ENCODE results near the gene GTPBP2. TPM values are rescaled to one million over a fixed set of nuclear protein-coding genes. Genes with fewer than 3 reads are reported as not detected.
A peak's percentile ranks its signal among the peaks of the same experiment; 100 is the strongest.
"Not testable (repeated sequence)": the region's sequence is repeated elsewhere in the genome, so short reads cannot be mapped to it uniquely, and the experiment has no call there.

Gene GTPBP2
- total RNA-seq, 2 experiments from 2014 or later, result 59.8 to 64.6 TPM

DNA sequence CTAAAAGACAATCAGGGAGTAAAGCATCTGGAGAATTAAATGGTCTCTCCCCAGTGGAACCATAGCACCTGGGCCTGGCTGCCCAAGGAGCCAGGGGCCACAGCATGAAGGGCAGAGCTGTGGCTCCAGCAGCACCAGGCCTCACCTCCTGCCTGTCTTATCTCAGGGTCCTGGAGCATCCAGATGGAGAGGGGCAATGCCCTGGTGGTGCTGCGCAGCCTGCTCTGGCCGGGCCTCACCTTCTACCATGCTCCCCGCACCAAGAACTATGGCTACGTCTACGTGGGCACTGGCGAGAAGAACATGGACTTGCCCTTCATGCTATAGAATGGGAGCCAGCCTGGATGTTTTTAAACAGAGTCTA is 41.5 kb upstream of the GTPBP2 start:
- Mint-ChIP-seq H3K36me3 (ENCODE audit: low read depth) (peaks cover 20% of the 10 kb centered on the region), H3K27me3 (no peaks in the 10 kb centered on the region), H3K4me3 (no peak overlapping the region), H3K9me3 (ENCODE audit: low read depth) (no peaks in the 10 kb centered on the region), H3K4me1 (peaks cover 41% of the 10 kb centered on the region), H3K27ac (peak overlapping the region; percentile 76)
- ChIA-PET CTCF (interaction anchor here (0.5 to 5.7 kb wide), 11 partner anchors 9 to 408 kb away, joined by 3 to 39 read pairs (median 4); partner anchors contain the start of gene MRPS18A), POLR2A (interaction anchor here (0.6 to 1.4 kb wide), 2 partner anchors 39 to 41 kb away, joined by 4 to 6 read pairs; partner anchors contain the start of gene GTPBP2)
- intact Hi-C loops (cut with DNase I, micrococcal nuclease), result no loop called here
- ATAC-seq (no peak), DNase-seq (no peak)

DNA sequence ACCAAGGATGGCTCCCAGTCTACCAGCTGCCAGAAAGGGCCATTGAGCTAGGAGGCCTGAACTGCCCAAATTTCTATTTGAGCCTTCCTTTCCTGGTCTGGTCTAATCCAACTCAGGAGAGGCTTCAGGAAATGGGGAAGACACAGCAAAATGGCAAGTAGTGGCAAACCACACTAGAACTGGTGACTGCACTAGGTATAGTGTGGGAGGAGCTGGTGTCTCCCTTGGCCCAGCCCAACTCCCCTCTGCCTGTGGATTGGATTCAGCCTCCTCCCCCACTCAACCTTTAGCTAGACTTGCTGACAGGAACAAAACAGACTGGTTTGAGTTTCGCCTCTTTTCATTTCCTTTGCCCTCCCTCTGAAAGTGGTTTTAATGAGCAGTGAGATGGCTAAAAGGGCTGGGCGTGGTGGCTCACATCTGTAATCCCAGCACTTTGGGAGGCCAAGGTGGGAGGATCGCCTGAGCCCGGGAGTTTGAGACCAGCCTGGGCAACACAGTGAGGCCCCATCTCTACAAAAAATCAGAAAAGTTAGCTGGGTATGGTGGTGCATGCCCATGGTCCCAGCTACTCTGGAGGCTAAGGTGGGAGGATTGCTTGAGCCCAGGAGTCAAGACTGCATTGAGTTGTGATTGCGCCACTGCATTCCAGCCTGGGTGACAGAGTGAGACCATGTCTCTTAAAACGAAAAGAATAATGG is 41.0 kb upstream of the GTPBP2 start:
- Mint-ChIP-seq H3K4me1 (peaks cover 41% of the 10 kb centered on the region), H3K4me3 (no peak overlapping the region), H3K9me3 (ENCODE audit: low read depth) (no peaks in the 10 kb centered on the region), H3K27ac (peak overlapping the region; percentile 76), H3K27me3 (no peaks in the 10 kb centered on the region), H3K36me3 (ENCODE audit: low read depth) (peaks cover 20% of the 10 kb centered on the region)
- DNase-seq (peak; percentile 72), ATAC-seq (peak; percentile 79)
- ChIA-PET POLR2A (interaction anchor here (0.6 to 1.4 kb wide), 2 partner anchors 40 to 41 kb away, joined by 4 to 6 read pairs; partner anchors contain the start of gene GTPBP2), CTCF (interaction anchor here (0.5 to 5.7 kb wide), 12 partner anchors 8 to 409 kb away, joined by 3 to 39 read pairs (median 4); partner anchors contain the start of gene MRPS18A)
- intact Hi-C loops (cut with DNase I, micrococcal nuclease), result loop anchor here in 1 of 2 experiments (5.0 kb wide), 1 partner anchor 102 kb away; the partner anchor contains the start of gene VEGFA

DNA sequence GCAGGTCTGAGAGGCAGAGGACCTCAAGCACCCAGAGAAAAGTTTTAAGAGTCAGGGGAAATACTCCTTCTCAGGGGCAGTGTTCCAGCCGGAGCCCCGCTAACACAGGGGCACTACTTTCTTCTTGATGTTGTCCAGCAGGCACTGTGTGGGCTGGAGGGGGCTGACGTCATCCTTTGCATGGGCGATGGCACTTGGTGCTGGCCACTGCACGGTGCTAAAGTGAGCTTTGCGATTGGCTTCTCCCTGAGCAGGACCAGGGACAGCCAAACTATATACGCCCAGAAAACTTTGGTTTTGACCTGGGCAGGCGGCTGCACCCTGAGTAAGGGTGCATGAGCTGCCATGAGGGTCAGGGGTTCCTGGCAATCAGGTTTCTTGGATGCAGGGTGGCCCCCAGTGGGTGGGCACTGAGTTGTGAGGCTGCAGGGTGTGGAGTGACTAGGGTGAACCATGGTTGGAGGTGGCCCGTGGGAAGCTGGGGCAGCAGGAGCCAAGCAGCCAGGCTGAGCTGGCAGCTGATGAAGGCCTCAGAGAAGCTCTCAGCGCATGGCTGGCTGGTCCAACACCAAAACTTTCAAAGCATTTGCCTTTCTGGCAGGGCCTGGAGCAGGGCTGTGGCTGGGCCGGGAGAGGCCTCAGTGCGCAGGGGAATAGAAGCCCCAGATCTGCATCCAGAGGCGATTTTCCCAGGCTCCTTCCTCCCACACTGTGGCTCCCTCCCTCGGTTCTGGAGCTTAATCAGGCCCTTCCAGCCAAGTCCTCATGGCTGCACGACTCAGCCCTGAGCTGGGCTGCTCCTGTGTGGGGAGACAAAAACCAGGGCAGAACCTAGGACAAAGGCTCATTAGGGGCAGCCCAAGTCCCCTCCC is 40.2 kb upstream of the GTPBP2 start:
- ChIA-PET POLR2A (interaction anchor here (1.4 kb wide), 1 partner anchor 40 kb away, joined by 4 read pairs; the partner anchor contains the start of gene GTPBP2), CTCF (interaction anchor here (0.5 to 5.7 kb wide), 13 partner anchors 11 to 412 kb away, joined by 3 to 39 read pairs (median 4); partner anchors contain the start of gene MRPS18A)
- intact Hi-C loops (cut with DNase I, micrococcal nuclease), result loop anchor here in 1 of 2 experiments (5.0 kb wide), 1 partner anchor 103 kb away; the partner anchor contains the start of gene VEGFA
- ATAC-seq (peak; percentile 7), DNase-seq (no peak)
- Mint-ChIP-seq H3K36me3 (ENCODE audit: low read depth) (peaks cover 13% of the 10 kb centered on the region), H3K27ac (peak overlapping the region; percentile 76), H3K4me3 (no peak overlapping the region), H3K9me3 (ENCODE audit: low read depth) (no peaks in the 10 kb centered on the region), H3K4me1 (peaks cover 41% of the 10 kb centered on the region), H3K27me3 (no peaks in the 10 kb centered on the region)

DNA sequence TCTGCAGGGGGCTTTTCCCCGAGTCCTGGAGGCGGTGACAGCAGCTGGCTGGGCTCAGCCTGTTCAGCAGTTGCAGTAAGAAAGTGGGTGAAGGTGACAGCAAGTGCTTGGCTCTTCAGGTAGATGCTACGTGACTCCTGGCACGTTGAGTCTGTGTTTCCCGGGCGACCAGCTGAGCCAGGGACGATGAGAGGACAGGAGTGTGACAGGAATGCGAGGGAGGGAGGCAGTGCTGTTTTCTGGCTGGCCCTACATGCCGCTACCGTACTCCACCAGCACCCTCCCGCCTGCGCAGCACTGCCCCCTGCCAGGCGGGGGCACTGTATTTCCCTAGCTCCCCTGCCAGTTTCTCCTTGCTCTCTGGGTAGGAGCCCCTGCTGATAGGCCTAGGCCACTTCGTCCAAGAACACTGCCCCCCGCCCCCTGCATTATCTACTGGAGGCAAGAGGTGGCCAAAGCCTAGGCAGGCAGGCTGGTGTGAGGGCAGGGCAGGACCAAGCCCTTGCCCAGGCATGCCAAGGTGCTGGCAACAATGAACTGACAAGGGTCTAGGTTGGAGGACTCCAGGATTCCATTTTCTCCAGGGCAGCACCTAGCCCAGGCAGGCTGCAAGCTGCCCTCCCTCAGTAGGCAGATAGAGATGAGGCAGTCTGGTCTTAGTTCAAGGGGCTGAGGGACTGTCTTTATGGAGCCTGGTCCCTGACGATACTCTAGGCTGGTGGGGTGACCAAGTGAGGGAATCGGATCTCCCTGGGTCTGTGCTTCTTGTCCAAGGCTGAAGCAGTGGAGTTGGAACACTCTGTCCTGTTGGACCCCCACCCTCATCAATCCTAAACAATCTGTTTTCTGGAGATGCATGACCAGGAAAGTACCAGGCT is 39.3 kb upstream of the GTPBP2 start:
- Mint-ChIP-seq H3K9me3 (ENCODE audit: low read depth) (no peaks in the 10 kb centered on the region), H3K4me1 (peaks cover 41% of the 10 kb centered on the region), H3K4me3 (peak overlapping the region; percentile 43), H3K27ac (peak overlapping the region; percentile 77), H3K27me3 (no peaks in the 10 kb centered on the region), H3K36me3 (ENCODE audit: low read depth) (peaks cover 10% of the 10 kb centered on the region)
- DNase-seq (peak; percentile 84), ATAC-seq (peak; percentile 76)
- ChIA-PET POLR2A (interaction anchor here (0.6 kb wide), 1 partner anchor 188 kb away, joined by 3 read pairs; no protein-coding TSS in a partner anchor), CTCF (interaction anchor here (0.6 to 5.7 kb wide), 33 partner anchors 10 to 600 kb away, joined by 3 to 39 read pairs (median 4); partner anchors contain the start of genes GTPBP2 and MRPS18A)
- intact Hi-C loops (cut with DNase I, micrococcal nuclease), result loop anchor here in 1 of 2 experiments (5.0 kb wide), 1 partner anchor 104 kb away; the partner anchor contains the start of gene VEGFA

DNA sequence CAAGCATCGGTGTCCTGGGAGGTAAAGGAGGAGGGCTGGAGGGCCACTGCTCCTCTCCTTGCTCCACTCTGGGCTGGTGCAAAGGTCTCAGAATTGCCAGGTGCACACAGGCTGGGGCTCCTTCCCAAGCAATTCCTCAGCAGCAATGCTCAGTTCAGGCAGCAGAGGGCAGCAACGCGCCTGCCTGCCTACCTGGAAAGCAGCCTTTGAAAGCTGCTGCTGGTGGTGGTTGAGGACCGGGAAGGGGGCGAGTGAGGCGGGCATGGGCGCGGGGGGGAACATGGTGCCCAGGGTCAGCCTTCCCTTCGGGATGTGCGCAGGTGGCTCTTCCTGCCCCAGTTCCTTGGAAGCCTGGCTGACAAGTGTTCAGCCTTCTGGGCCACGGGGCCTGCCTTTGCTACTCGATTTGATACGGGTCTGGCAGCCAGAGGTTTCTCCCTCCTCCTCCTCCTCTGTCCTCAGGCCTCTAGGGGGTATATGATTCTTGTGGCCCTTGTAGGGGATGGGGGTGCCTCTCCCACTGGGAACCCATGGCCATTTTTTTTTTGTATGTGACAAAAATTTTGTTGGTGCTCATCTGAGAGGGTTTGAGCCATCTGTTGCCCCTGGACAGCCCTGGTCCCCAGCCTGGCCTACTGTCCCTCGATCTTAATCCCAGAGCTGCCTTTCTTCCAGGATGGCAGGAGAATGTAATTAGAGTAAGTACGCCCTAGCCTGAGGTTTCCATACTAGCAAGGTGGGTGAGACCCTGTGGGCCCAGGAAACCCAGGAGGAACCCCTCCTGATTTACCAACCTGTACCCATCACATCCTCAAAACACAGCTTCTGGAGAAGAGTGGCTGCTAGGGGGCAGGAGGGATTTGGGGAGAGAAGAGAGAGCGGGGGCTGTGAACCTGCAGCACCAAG is 38.4 kb upstream of the GTPBP2 start:
- Mint-ChIP-seq H3K36me3 (ENCODE audit: low read depth) (peaks cover 10% of the 10 kb centered on the region), H3K27ac (peak overlapping the region; percentile 77), H3K4me1 (peaks cover 44% of the 10 kb centered on the region), H3K4me3 (peak overlapping the region; percentile 43), H3K9me3 (ENCODE audit: low read depth) (no peaks in the 10 kb centered on the region), H3K27me3 (no peaks in the 10 kb centered on the region)
- intact Hi-C loops (cut with DNase I, micrococcal nuclease), result loop anchor here (1.0 to 5.0 kb wide), 7 partner anchors 20 to 412 kb away; partner anchors contain the start of genes MRPS18A (in 1 of the 2) and VEGFA (in 1 of the 2)
- DNase-seq (peak; percentile 87), ATAC-seq (peak; percentile 53)
- POLR2A ChIA-PET, result interaction anchor here (0.7 to 1.3 kb wide), 2 partner anchors 24 to 412 kb away, joined by 4 read pairs; no protein-coding TSS in a partner anchor
- CTCF ChIA-PET, result interaction anchor here (0.6 to 5.7 kb wide), 45 partner anchors 9 to 672 kb away, joined by 3 to 39 read pairs (median 4); partner anchors contain the start of genes GTPBP2, MAD2L1BP and MRPS18A

DNA sequence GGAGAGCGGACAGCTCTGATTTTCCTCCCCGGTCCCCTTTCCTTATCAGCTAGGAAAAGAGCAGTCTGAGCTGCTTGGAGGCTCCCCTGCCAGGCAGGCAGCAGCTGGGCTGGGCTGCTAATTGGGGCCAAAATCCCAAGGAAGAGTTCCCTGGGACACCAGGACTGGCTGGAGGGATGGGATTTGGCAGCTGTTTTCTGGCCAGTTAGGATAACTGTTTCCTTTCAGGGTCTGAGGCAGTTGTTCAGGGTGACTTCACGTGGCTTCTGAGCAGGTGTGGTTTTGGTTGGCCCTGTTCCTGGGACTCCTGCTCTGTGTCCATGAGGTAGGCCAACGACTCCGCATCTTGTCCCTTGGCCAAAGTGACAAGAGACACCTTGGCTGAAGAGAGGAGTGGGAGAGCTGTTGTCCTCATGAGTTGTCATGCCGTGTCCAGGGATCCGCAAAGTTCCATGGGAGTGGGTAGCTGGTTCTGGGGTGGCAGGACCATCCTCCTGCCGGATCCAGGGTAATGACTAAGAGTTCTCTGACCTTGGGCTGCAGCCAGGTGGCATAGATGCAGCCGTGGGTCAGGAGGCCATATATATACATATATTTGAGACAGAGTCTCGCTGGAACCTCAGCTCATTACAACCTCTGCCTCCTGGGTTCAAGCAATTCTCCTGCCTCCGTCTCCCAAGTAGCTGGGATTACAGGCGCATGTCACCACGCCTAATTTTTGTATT is 37.3 kb upstream of the GTPBP2 start:
- CTCF ChIA-PET, result interaction anchor here (0.6 to 5.7 kb wide), 27 partner anchors 12 to 555 kb away, joined by 3 to 39 read pairs (median 4); partner anchors contain the start of genes GTPBP2, MAD2L1BP, MRPS18A and VEGFA
- intact Hi-C loops (cut with DNase I, micrococcal nuclease), result loop anchor here (2.0 to 5.0 kb wide), 3 partner anchors 58 to 172 kb away; partner anchors contain the start of gene VEGFA (in 1 of the 2)
- DNase-seq, result no peak
- Mint-ChIP-seq H3K27me3 (no peaks in the 10 kb centered on the region), H3K9me3 (ENCODE audit: low read depth) (no peaks in the 10 kb centered on the region), H3K36me3 (ENCODE audit: low read depth) (peaks cover 5% of the 10 kb centered on the region), H3K4me3 (no peak overlapping the region), H3K27ac (no peak overlapping the region), H3K4me1 (peaks cover 44% of the 10 kb centered on the region)
- ATAC-seq, result no peak
- POLR2A ChIA-PET, result interaction anchor here (1.2 to 1.3 kb wide), 2 partner anchors 49 to 413 kb away, joined by 4 to 6 read pairs; no protein-coding TSS in a partner anchor

DNA sequence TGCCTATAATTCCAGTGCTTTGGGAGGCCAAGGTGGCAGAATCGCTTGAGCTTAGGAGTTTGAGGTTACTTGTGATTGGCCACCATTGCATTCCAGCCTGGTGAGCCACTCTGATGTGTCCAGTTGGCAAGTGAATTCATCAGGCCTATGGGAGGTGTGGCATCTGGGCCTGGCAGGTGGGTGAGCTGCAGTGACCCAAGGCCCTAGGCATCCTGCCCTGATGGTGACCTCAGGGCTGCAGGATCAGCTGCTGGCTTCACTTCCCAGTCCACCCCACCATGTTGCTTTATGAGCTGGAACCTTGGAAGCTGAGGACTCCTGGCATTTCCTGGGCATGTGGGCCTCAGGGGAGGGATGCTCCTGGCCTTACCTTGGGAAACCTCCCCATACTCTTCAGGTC is 36.3 kb upstream of the GTPBP2 start:
- no peaks in the 10 kb centered on the region for H3K27me3 Mint-ChIP-seq
- intact Hi-C loops (cut with DNase I, micrococcal nuclease), result loop anchor here in 1 of 2 experiments (5.0 kb wide), 1 partner anchor 107 kb away; the partner anchor contains the start of gene VEGFA
- POLR2A ChIA-PET, result interaction anchor here (0.6 to 1.2 kb wide), 2 partner anchors 50 to 337 kb away, joined by 4 to 6 read pairs; no protein-coding TSS in a partner anchor

DNA sequence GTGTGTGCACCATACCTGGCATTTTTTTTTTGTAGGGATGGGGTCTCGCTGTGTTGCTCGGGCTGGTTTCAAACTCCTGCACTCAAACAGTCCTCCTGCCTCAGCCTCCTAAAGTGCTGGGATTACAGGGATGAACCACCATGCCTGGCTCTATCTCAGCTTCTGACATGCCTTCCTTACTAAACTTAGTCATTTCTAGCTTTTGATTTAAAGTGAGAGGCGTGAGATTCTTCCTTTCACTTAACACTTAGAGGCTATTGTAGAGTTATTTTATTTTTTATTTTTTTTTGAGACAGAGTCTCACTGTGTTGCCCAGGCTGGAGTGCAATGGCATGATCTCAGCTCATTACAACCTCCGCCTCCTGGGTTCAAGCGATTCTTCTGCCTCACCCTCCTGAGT is 33.9 kb upstream of the GTPBP2 start:
- intact Hi-C loops (cut with DNase I, micrococcal nuclease); H3K27me3 Mint-ChIP-seq; H3K36me3 Mint-ChIP-seq (ENCODE audit: low read depth); POLR2A ChIA-PET; H3K4me3 Mint-ChIP-seq; H3K9me3 Mint-ChIP-seq (ENCODE audit: low read depth); H3K27ac Mint-ChIP-seq; DNase-seq: not testable (repeated sequence)
- CTCF ChIA-PET, result interaction anchor here (0.7 to 1.6 kb wide), 3 partner anchors 110 to 519 kb away, joined by 3 read pairs; no protein-coding TSS in a partner anchor
- ATAC-seq, result peak; percentile 46
- peaks cover 13% of the 10 kb centered on the region for H3K4me1 Mint-ChIP-seq

More for the DNA sequence above, 36.3 kb upstream of the GTPBP2 start:
- peaks cover 2% of the 10 kb centered on the region for H3K36me3 Mint-ChIP-seq (ENCODE audit: low read depth)
- no peak overlapping the region for H3K27ac Mint-ChIP-seq
- DNase-seq, result no peak
- CTCF ChIA-PET, result interaction anchor here (0.5 to 3.7 kb wide), 12 partner anchors 30 to 556 kb away, joined by 3 to 20 read pairs (median 4); partner anchors contain the start of genes MAD2L1BP and VEGFA
- no peak overlapping the region for H3K4me3 Mint-ChIP-seq
- ATAC-seq, result no peak
- H3K4me1 Mint-ChIP-seq, result peaks cover 37% of the 10 kb centered on the region
- no peaks in the 10 kb centered on the region for H3K9me3 Mint-ChIP-seq (ENCODE audit: low read depth)

DNA sequence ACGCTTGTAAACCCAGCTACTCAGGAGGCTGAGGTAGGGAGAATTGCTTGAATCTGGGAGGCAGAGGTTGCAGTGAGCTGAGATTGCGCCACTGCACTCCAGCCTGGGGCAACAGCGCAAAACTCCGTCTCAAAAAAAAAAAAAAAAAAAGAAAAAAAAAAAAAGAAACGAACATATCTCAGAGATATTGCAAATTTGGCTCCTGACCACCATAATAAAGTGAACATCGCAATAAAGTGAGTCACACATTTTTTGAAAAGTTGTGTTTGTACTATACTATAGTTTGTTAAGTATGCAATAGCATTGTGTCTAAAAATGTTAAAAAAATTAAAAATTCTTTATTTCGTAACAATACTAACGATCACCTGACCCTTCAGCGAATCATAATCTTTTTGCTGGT is 29.1 kb upstream of the GTPBP2 start:
- POLR2A ChIA-PET, result no interaction called here

More for the DNA sequence above, 29.1 kb upstream of the GTPBP2 start:
- DNase-seq (no peak), ATAC-seq (no peak)
- intact Hi-C loops (cut with DNase I, micrococcal nuclease), result no loop called here
- no peaks in the 10 kb centered on the region for H3K9me3 Mint-ChIP-seq (ENCODE audit: low read depth)
- no peak overlapping the region for H3K4me3 Mint-ChIP-seq
- H3K27ac Mint-ChIP-seq, result no peak overlapping the region
- no peaks in the 10 kb centered on the region for H3K27me3 Mint-ChIP-seq
- CTCF ChIA-PET, result interaction anchor here (0.9 to 1.5 kb wide), 2 partner anchors 10 to 14 kb away, joined by 3 to 4 read pairs; no protein-coding TSS in a partner anchor
- H3K4me1 Mint-ChIP-seq, result peaks cover 2% of the 10 kb centered on the region
- H3K36me3 Mint-ChIP-seq (ENCODE audit: low read depth), result no peaks in the 10 kb centered on the region

Measured in activated CD4-positive, alpha-beta T cell treated with anti-CD3 and anti-CD28 coated beads for 36 hours (primary cell).